ENCODE data around the gene ABCC9.

- TF ChIP-seq POLR2AphosphoS5 (IDR thresholded peaks at IDR 0.05) (no peak), CTCF (IDR thresholded peaks at IDR 0.05) (no peak), POLR2A (IDR thresholded peaks at IDR 0.05) (no peak)
Measured at GRCh38 chr12:21921436-21921835, 19.8 kb downstream of the ABCC9 start.

All from breast epithelium (tissue), 3 donors.